HG02938 (cell line): ENCODE measurements around the gene AIF1L.

Experiments used
- ATAC-seq: cut with Tn5 transposase; IDR thresholded peaks from one replicate; pipeline ENCODE4 v1.9.1; 2021; ENCODE audit warnings: mild to moderate bottlenecking, moderate library complexity; ENCODE audit not compliant: unreplicated experiment

The AIF1L gene

DNA sequence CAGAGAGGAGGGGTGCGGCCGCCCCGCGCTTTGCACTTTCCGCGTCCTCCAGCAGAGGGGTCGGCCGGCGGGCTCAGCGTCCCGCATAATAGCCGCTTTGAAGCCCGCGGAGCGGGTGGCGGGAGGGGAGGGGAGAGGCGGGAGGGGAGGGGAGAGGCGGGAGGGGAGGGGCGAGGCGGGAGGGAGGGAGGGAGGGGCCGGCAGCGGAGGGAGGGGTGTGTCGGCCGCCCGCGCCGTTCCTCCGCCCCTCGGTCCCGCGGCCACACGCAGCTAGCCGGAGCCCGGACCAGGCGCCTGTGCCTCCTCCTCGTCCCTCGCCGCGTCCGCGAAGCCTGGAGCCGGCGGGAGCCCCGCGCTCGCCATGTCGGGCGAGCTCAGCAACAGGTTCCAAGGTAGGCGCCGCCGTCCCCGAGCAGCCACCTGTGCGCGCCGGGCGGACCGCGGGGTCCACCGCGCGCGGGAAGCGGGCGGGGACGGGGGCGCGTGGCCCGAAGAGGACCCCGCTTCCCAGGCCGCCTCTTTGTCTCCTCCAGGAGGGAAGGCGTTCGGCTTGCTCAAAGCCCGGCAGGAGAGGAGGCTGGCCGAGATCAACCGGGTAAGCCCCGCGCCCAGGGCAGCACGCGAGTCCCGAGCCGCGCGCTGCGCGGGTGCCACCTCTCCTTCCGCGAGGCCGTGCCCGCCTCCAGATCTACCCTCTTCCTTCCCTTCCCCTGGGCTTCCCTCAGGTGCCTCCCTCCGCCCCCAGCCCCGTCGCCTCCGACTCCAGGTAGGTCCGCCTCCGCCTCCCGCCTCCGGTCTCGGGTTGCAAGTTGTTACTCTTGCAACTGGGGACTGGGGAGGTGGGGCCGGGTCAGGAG is at the start of gene AIF1L:
TSS of gene AIF1L (plus strand) at position 263 of the 857 bp plus-strand sequence. CDS start at position 362, 99 bp downstream.
- ATAC-seq: no peak

DNA sequence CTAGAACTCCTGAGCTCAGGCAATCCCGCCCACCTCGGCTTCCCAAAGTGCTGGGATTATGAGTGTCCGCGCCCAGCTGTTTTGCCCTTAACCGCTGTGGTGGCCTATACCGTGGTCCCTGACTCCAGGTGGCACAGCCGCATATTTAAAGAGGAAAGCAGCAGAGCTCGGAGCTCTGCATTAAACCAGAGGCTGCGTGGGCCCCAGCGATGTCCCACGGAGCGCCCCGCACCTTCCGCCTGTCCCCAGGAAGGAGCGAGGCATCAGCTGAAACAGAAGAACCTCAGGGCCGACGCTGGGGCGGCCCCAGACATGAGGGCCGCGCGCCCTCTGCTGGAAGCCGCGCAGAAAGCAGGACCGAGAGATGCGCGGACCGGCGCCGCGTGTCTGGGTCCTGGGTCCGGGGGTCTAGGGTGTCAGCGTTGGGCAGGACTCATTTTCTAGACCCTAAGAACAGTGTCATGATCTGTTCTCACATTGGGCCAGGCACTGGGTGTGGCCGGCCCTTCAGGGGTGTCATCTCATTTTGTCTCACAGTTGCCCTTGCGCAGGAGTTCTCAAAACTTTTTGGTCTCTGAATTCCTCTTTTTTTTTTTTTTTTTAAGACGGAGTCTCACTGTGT is 49.6 kb upstream of the AIF1L start:
- ATAC-seq: peak; percentile 51

DNA sequence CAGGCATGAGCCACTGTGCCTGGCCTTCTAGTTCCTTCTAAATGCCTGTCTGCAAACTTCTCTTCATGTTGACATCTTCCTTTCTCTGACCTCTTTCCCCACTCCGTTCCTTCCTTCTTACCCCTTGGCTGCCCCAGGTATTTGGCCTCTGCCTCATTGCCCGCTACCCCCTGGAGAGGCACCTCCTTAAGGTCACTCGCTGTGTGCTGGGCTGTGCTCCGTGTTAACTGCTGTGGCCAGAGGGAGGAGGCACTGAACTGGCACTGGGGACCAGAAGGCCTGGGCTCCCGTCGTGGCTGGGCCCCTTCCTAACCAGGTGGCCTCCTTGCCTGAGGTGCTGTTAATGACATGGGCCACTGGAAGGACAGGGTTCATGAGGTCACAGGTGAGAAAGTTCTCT is 48.0 kb upstream of the AIF1L start:
- no peak for ATAC-seq

DNA sequence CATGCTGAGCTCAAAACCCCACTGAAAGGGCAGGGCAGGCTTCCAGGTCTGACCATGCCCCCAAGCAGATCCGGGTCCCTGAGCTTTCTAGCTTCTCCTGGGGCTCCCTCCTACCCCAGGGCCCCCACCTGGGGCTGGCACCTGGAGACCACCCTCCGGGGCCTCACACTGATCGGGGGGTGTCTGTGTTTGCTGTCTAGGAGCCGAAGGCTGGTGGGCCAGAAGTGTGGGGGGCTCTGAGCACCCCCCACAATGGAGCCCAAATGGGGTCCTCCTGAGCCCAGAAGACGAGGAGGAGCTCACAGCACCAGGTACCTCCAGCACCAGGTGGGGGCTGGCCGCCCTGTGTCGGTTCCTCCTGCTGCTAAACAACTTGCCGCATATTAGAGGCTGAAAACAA is 47.5 kb upstream of the AIF1L start:
- ATAC-seq: no peak

DNA sequence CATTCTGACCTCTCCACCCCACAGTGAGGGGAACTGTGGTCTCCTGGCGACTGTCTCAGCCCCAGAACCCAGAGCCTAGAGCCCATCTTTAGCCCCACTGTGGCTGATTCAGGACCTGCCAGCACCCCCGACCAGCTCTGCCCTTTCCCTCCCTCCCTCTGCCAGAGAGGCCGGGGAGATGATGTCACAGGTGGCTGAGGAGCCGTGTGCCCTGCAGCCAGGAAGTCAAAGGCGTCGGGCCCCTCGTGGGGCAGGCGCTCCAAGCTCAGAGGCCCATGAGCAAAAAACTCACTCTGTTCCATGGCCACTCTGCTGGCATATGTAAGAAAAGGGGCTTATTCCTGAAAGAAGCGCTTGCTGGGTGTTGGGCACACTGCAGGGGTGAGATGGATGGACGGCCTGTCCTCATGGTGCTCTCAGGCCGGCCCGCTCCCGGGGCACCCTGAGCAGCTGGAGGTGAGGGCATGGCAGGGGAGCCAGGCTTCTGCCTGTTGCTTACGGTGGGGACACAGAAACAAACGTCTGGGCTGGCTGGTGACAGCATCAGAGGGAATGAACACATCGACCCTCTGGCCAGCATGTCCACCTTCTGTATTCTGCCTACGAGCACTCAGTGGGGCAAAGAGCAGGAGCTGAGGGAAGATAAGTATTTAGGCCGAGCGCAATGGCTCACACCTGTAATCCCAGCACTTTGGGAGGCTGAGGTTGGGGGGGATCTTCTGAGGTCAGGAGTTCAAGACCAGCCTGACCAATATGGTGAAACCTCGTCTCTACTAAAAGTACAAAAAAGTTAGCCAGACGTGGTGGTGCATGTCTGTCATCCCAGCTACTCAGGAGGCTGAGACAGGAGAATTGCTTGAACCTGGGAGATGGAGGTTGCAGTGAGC is 46.3 kb upstream of the AIF1L start:
- no peak for ATAC-seq

DNA sequence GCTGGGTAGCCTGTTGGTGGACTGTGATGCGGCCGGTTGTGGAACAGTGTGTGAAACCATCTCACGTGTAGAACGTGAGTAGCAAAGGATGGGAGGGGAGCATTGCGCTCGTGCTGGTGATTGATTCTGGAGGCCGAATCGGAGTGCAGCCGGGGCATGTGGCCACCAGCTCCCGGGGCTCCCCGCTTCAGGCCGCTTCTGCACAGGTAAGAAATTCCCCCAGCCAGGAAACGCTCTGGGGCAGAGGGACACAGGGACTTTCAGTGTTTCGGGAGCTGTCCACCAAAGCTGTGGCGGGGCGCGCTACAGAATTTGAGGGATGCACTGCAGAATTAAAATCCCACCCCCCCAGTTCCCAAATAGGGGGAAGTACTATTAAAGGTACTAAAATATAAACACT is 45.5 kb upstream of the AIF1L start:
- ATAC-seq: no peak

DNA sequence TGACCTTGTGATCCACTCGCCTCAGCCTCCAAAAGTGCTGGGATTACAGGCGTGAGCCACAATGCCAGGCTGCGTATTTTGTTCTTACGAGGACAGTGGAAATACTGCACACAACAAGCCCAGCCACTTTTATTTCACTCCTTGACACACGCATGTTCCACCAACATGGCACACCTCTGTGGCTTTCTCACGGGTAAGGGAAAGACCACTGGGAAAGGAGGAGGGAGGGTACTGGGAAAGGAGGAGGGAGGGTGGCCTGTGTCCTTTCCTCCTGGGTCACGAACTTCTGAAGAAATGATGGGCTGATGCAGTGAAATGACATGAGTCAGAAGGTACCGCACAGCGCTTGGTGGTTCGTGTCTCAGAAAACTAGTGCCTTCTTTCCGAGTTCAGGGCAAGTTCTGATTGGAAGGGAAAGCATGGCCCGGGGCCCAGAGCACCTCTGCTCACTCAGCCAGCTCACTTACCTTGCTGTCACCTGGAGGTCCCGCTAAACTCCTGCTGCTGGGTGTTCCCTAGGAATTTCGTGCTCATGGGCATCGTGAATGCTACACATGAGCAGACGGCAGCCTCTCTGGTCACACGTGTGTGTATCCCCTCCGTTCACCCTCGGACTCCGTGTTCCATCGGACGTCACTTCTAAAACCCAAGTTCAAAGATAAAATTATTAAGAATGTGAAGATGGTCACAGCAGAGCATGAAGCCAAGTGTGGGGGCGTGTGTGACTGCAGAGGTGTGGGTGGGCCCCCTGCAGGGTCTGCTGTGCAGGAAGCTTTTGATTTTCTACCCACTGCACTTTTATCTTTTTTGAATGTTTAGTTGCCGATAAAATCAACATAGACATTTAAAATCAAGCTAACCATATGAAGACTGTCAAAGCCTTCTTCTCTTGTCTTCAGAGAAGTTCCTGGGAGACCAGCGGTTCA is 44.5 kb upstream of the AIF1L start:
- ATAC-seq: no peak

DNA sequence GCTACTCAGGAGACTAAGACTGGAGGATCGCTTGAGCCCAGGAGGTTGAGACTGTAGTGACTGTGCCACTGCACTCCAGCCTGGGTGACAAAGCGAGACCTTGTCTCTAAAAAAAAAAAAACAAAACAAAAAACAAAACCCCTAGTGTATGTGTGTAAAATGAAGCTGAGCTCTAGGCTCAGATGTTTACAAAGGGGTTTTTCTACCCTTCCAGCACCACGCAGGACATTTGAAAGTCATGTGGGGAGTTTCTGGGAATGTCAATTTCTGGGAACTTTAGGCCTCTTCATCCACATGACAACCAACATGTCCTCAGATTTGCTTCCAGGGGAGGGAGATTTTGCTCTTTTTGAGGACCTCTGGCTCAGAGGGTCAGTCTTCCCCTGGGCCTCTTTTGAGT is 42.4 kb upstream of the AIF1L start:
- no peak for ATAC-seq

DNA sequence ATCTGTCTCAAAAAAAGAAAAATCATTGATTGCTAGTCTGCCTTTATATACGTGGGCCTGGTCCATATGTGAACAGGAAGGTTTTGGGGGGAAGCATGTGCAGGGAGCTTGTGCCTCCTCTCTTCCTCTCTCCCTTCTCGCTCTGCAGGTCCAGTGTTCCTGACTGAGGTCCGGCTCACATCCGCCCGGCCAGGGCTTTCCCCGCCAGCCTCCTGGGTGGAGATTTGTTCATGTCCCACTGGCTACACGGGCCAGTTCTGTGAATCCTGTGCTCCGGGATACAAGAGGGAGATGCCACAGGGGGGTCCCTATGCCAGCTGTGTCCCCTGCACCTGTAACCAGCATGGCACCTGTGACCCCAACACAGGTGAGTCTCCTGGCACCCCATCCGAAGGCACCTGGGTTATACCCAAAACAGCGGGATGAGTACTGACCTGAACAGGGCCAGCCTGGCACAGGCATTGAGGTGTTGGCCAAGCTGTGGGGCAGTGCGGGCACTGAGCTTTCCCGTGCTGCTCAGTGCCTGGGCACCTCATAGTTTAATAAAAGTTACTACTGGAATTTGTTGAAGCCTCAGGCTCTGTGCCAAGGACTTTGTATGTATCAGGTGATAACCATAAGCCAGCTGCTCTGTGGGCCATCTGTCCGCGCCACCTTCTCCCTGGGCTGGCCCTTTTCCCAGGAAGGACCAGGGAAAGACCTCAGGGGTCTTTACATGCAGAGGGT is 39.4 kb upstream of the AIF1L start:
- ATAC-seq: no peak

DNA sequence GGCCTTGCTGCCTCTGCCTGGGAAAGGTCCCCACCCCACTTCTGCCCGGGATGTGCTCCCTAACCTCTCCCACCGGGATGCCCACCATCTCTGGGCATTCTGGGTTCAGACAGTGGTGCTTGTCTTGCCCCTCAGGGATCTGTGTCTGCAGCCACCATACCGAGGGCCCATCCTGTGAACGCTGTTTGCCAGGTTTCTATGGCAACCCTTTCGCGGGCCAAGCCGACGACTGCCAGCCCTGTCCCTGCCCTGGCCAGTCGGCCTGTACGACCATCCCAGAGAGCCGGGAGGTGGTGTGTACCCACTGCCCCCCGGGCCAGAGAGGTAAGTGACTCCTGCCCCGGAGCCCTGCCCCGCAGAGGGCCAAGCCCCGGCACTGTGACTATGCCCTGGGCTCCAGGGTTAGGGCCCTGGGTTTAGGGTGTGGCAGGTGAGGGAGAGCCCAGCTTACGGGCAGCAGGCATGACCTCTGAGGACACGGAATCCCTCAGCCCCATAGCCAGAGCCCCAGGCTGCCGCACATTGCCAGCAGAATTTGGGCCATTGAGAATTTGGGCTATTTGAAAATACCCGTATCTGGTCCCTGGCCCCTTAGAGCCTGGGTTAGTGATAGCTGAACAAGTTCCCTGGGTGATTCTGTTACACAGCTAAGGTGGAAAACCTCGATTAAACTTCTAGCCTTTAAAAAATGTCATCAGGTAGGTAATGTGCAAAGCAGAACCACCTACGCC is 35.3 kb upstream of the AIF1L start:
- ATAC-seq: no peak

DNA sequence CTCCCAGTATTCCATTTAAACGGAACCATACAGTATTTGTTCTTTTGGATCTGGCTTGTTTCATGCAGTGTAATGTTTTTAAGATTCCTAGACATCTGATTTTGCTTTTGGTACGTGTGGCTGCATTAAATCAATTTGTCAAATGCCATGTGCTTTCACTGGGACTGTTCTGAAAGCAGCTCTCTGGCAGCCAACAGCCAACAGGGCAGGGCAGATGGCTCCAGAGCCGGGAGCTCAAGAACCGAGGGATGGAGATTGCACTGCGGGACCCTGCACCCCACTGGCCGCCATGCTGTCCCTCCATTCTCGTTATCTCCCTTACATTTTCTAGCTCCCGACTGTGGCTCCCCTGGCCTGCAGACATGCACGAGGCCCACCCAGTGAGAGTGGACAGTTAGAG is 33.4 kb upstream of the AIF1L start:
- no peak for ATAC-seq

DNA sequence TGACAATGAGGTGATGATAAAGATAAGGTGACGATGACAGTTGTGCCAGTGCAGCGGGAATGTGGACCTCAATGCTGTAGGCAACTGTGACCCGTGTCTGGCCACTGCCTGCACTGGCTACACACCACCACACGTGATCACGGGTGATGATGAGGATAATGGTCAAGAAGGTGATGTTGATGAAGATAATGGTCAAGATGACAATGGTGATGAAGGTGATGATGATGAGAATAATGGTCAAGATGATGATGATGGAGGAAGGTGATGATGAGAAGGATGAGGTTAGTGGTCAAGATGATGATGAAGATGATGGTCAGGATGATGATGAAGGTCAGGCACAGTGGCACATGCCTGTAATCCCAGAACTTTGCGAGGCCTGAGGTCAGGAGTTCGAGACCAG is 30.7 kb upstream of the AIF1L start:
- ATAC-seq: no peak

DNA sequence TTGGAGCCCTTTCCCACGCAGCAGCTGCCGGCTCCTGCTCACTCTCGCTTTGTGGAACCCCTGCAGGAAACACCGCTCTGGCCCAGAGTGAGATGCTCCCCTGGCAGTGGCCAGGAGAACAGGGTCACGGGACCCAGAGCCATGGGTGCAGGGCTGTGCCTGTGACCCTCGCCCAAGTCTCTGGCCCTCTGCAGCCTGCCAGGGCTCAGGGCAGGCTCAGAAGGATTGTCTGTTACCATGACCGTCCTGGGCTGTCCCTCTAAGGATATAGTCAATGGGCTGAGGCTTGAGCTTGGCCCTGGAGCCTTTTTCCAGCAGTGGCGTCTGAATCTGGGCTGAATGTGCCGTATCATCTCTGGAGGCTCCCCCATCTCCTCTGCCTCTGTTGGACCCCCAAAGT is 28.7 kb upstream of the AIF1L start:
- no peak for ATAC-seq

DNA sequence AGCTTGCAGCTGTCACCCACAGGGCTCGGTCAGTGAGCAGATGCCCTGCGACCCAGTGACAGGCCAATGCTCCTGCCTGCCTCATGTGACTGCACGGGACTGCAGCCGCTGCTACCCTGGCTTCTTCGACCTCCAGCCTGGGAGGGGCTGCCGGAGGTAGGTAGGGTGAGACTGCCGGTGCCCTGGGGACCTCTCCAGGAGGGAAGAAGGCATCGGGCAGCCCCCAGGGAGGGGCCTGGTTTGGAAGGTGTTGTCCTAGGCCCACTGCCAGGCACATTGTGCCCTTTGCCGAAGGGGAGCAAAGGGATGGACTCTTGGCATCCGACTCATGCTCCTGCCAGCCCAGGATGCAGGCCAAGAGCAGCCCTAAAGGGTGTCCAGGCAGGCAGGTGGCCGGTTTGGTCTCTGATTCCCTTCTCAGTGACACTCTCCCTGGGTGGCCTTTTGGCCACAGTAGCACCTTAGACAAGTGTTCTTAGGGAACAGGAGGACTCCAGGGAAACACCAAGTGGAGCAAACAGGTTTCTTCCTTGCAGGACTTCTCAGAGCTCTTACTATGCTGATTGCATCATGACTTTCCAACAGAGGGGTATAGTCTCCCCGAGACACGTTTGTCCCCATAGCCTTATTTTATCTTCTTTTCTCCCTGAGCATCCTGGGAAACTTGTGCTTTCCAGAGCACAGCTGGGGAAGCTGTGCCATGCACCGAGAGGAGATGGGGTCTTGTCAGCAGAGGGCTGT is 28.1 kb upstream of the AIF1L start:
- no peak for ATAC-seq

DNA sequence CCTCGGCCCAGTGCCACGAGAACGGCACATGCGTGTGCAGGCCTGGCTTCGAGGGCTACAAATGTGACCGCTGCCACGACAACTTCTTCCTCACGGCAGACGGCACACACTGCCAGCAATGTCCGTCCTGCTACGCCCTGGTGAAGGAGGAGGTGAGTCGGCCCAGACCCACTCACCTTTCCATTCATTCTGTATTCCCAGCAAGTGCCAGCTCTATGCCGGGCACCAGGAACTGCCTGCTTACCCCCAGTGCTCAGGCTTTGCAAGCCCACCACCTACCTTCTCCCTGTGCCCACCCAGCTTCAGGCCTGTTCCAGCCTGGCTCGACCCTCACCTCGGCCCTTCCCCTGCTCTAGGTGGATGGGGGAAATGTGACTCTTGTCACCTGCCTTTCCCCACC is 26.6 kb upstream of the AIF1L start:
- no peak for ATAC-seq

DNA sequence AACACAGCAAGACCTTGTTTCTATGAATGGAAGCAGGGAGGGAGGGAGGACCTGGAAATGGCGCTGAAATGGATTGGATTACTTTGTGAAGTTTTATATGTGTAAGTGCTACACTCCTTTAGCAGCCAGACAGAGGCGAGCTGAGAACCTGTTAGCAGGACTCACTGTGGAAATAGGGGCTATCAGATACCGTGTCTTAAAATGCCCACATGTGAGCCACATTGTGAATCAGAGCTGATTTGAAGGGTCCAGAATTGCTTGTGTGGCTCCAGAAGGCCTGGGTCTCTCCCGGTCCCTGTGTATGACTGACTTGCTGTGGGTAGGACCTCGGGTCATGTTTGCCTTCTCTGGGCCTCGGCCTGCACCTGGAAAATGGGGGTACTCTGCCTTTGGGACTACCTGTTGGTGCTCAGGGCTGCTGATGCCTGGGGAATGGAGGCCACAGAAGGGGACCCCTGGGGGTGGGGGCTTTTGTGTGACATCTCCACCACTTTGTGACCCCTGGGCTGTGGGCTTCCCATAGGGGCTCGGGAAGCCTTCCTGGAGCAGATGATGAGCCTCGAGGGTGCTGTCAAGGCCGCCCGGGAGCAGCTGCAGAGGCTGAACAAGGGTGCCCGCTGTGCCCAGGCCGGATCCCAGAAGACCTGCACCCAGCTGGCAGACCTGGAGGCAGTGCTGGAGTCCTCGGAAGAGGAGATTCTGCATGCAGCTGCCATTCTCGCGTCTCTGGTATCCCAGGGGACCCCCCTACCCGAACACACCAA is 24.0 kb upstream of the AIF1L start:
- no peak for ATAC-seq

DNA sequence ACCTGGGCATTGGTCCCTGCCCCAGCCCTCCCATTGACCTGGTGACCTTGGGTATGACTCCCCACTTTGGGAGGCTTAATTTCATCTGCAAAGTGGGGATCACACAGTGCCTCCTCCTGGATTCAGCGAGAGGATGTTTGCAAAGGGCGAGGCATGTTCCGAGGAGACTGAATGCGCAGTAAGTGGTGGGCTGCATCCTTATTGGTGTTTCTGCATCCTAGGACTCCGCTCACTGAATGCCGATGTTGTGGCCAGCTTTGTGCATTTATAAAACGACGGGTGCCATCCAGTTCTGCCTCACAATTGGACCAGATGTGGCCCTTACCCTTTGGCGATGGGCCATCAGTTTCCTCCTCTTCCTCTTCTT is 23.5 kb upstream of the AIF1L start:
- ATAC-seq: no peak
